A549 (cell line): Measurements from ENCODE around the gene PTPRD. TPM values are rescaled to one million over a fixed set of nuclear protein-coding genes. Genes with fewer than 3 reads are reported as not detected.

Experiments
- ATAC-seq, 2 experiments: fragments of 200-7000 bp in 1 of 2; fragments of >200 bp in 1 of 2; cut with Nextera tagmentation in 1 of 2; cut with Tn5 transposase in 1 of 2; 3 replicates each; pipeline versions ENCODE4 v1.8.0 to v1.9.1; 2018 to 2020; ENCODE audit warnings: mild to moderate bottlenecking in 1 of 2, moderate library complexity in 1 of 2
- CTCF ChIA-PET: fragments of 300-600 bp; sonication (Branson Sonifier 250); formaldehyde crosslinking; extraction: SDS; loops from one replicate; lab custom pipeline; 2021; ENCODE audit warnings: antibody characterized with exemption, inconsistent platforms; lab: Yijun Ruan, JAX
- POLR2A ChIA-PET: fragments of 350-600 bp; formaldehyde crosslinking; extraction: SDS; loops from one replicate; lab custom pipeline; 2021; ENCODE audit warnings: antibody characterized with exemption, inconsistent platforms; lab: Yijun Ruan, JAX
- DNase-seq, 2 experiments: peaks; one replicate each; pipeline versions ENCODE4 v3.0.0 to v3.0.0-alpha.2; 2011 to 2016; ENCODE audit warnings: low read depth in 1 of 2, low spot score in 1 of 2
- FAIRE-seq: peaks from 2 replicates; lab custom pipeline; 2011; peaks lifted over from hg19 to GRCh38; lab: Jason Lieb, UNC
- H3K27ac ChIP-seq, 2 experiments: fragments of >200 bp; sonication (Bioruptor Twin); formaldehyde crosslinking; 3 replicates each; pipeline ENCODE4 v1.5.1; 2016 to 2017
- H3K4me1 ChIP-seq: fragments of >200 bp; sonication (Bioruptor Twin); formaldehyde crosslinking; 3 replicates; pipeline ENCODE4 v1.6.1; 2016
- H3K4me2 ChIP-seq: fragments of >200 bp; sonication (Bioruptor Twin); formaldehyde crosslinking; 3 replicates; pipeline ENCODE4 v1.6.1; 2016
- H3K4me3 ChIP-seq: fragments of >200 bp; sonication (Bioruptor Twin); formaldehyde crosslinking; 3 replicates; pipeline ENCODE4 v1.5.1; 2016
- H3K9me3 ChIP-seq: fragments of >200 bp; sonication (Bioruptor Twin); formaldehyde crosslinking; 3 replicates; pipeline ENCODE4 v1.6.1; 2016
- BHLHE40 ChIP-seq: IDR thresholded peaks from 2 replicates; pipeline ENCODE4 v1.6.1; 2012; ENCODE audit warnings: low read depth, low read length, inconsistent platforms
- CHD4 ChIP-seq: fragments of 200-600 bp; sonication (generic); IDR thresholded peaks from 2 replicates; pipeline ENCODE4 v1.6.1; 2016; ENCODE audit warnings: antibody characterized with exemption, mild to moderate bottlenecking, borderline replicate concordance
- EHMT2 ChIP-seq: fragments of 200-600 bp; sonication (generic); IDR thresholded peaks from 2 replicates; pipeline ENCODE4 v1.6.1; 2016; ENCODE audit warnings: antibody characterized with exemption, low read depth, mild to moderate bottlenecking, moderate library complexity
- EP300 ChIP-seq, 2 experiments: fragments of >200 bp; sonication (Bioruptor Twin); formaldehyde crosslinking; IDR thresholded peaks; 2 replicates in 1 of 2; 3 replicates in 1 of 2; pipeline ENCODE4 v1.6.1; 2016 to 2017
- HEYL ChIP-seq: fragments of 250-450 bp; sonication (Bioruptor Pico); IDR thresholded peaks from 2 replicates; pipeline ENCODE4 v1.8.0; 2021; ENCODE audit warnings: mild to moderate bottlenecking, moderate library complexity
- HOXB5 ChIP-seq: fragments of 250-450 bp; sonication (Bioruptor Pico); IDR thresholded peaks from 2 replicates; pipeline ENCODE4 v1.5.0; 2020; ENCODE audit warnings: mild to moderate bottlenecking, moderate library complexity
- KDM1A ChIP-seq: fragments of 200-600 bp; sonication (generic); IDR thresholded peaks from 2 replicates; pipeline ENCODE4 v1.6.1; 2016; ENCODE audit warnings: low read depth, mild to moderate bottlenecking
- MYC ChIP-seq: IDR thresholded peaks from 2 replicates; pipeline ENCODE4 v1.6.1; 2012; ENCODE audit warnings: mild to moderate bottlenecking, inconsistent platforms, low read length, improper control_type of control experiment, borderline replicate concordance
- NPAS2 ChIP-seq: fragments of 250-450 bp; sonication (Bioruptor Pico); IDR thresholded peaks from 2 replicates; pipeline ENCODE4 v1.8.0; 2022; ENCODE audit warnings: mild to moderate bottlenecking, moderate library complexity, borderline replicate concordance
- POLR2A ChIP-seq: IDR thresholded peaks from 2 replicates; pipeline ENCODE4 v1.6.1; 2012; ENCODE audit warnings: mild to moderate bottlenecking, low read length
- RFX5 ChIP-seq: fragments of 450-650 bp; IDR thresholded peaks from 2 replicates; pipeline ENCODE4 v1.7.1; 2014; ENCODE audit warnings: antibody characterized with exemption, mild to moderate bottlenecking, moderate library complexity
- RNF2 ChIP-seq: fragments of 200-600 bp; sonication (generic); IDR thresholded peaks from 2 replicates; pipeline ENCODE4 v1.6.1; 2016; ENCODE audit warnings: low read depth, mild to moderate bottlenecking, antibody characterized with exemption, moderate library complexity, borderline replicate concordance
- TFCP2L1 ChIP-seq: fragments of 250-450 bp; sonication (Bioruptor Pico); IDR thresholded peaks from 2 replicates; pipeline ENCODE4 v1.5.0; 2021; ENCODE audit warnings: mild to moderate bottlenecking
- TP53 ChIP-seq: fragments of 250-450 bp; sonication (Bioruptor Pico); IDR thresholded peaks from 2 replicates; pipeline ENCODE4 v1.5.0; 2021; ENCODE audit warnings: mild to moderate bottlenecking, moderate library complexity
- ZC3H11A ChIP-seq: fragments of 450-650 bp; IDR thresholded peaks from 2 replicates; pipeline ENCODE4 v1.6.1; 2014; ENCODE audit warnings: antibody characterized with exemption, mild to moderate bottlenecking
- ZNF302 ChIP-seq: fragments of 250-450 bp; sonication (Bioruptor Pico); IDR thresholded peaks from 2 replicates; pipeline ENCODE4 v1.9.0; 2021; ENCODE audit warnings: inconsistent platforms, mild to moderate bottlenecking, moderate library complexity
- WGBS: methylation state at CpG from one replicate; pipeline ENCODE4 v1.1.6; 2017; ENCODE audit errors: missing lambda C conversion rate; 5-methylcytosine and 5-hydroxymethylcytosine counted together
- polyA plus RNA-seq, 4 experiments: library from polyadenylated mRNA; depleted of rRNA in 3 of 4; stranded (reverse); fragments of >200 nt; fragmentation: RNase III in 1 of 4; extraction: RNeasy Plus Mini Kit Qiagen cat#74134 plus additional on column Dnase treatment in 1 of 4; gene quantifications; 2 replicates in 3 of 4; 3 replicates in 1 of 4; pipeline ENCODE4 v1.2.3, GENCODE V29; 2011 to 2017
- TF ChIP-seq, protein P1 (sequence below): fragments of >200 bp; sonication (Bioruptor Twin); formaldehyde crosslinking; IDR thresholded peaks from 2 replicates; pipeline ENCODE4 v1.6.1; 2016
- TF ChIP-seq, protein P2 (sequence below): IDR thresholded peaks from 2 replicates; pipeline ENCODE4 v1.6.1; 2012; ENCODE audit warnings: low read depth, borderline replicate concordance
- TF ChIP-seq, protein P3 (sequence below): IDR thresholded peaks from 2 replicates; pipeline ENCODE4 v1.6.1; 2012
- TF ChIP-seq, protein P4 (sequence below): fragments of 150-350 bp; IDR thresholded peaks from 2 replicates; pipeline ENCODE4 v1.6.1; 2014; ENCODE audit warnings: low read depth, mild to moderate bottlenecking, low read length

The PTPRD gene
- polyA plus RNA-seq, 2 of the 4 experiments (the other 2 are of a cell fraction) = 0.39 to 1.3 TPM

DNA sequence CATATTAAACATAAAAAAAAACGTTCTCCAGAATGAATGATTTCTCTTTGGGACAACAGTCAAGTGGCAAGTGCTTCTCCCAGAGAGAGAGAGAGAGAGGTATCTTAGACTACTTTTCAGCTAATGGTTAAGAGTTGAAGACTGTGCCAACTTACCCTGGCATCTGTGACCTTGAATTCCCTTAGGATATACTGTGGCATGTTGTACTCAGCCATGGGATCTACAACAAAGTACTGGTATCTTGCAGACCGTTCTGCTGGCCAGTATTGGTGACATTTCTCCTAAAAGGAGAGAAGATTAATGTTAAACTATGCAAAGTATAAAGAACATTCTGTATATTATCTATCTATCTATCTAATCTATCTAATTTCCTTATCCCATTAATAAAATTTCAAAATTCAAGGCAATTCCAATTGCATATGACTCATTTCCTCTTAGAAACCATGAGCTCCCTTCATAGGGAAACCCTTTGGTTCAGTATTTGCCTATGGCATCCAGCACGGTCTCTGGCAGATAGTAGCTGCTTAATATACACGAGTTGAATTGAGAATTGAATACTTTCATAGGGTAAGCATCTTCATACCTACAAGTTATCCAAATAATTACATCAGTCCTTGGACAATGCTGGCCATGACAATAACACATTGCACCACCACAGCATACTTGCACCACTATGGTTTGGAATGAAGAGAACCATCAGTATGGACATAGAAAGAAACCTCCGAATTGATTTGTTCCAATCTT, 2273.9 kb downstream of the PTPRD start:
- WGBS = 3% methylated on average over 5 of the region's 5 CpGs
- ChIA-PET POLR2A (no interaction called here), CTCF (no interaction called here)
- DNase-seq = no peak
- Histone ChIP-seq H3K9me3 (no peaks in the 10 kb centered on the region), H3K4me3 (no peak overlapping the region), H3K4me2 (no peak overlapping the region), H3K27ac (no peak overlapping the region), H3K4me1 (no peaks in the 10 kb centered on the region)
- FAIRE-seq = no peak
- TF ChIP-seq, protein P1, sequence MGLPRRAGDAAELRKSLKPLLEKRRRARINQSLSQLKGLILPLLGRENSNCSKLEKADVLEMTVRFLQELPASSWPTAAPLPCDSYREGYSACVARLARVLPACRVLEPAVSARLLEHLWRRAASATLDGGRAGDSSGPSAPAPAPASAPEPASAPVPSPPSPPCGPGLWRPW = no peak
- TF ChIP-seq EHMT2 (no peak), ZC3H11A (no peak), TP53 (no peak), RNF2 (no peak)
- TF ChIP-seq, protein P2, sequence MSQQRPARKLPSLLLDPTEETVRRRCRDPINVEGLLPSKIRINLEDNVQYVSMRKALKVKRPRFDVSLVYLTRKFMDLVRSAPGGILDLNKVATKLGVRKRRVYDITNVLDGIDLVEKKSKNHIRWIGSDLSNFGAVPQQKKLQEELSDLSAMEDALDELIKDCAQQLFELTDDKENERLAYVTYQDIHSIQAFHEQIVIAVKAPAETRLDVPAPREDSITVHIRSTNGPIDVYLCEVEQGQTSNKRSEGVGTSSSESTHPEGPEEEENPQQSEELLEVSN = no peak
- no peak for ATAC-seq

DNA sequence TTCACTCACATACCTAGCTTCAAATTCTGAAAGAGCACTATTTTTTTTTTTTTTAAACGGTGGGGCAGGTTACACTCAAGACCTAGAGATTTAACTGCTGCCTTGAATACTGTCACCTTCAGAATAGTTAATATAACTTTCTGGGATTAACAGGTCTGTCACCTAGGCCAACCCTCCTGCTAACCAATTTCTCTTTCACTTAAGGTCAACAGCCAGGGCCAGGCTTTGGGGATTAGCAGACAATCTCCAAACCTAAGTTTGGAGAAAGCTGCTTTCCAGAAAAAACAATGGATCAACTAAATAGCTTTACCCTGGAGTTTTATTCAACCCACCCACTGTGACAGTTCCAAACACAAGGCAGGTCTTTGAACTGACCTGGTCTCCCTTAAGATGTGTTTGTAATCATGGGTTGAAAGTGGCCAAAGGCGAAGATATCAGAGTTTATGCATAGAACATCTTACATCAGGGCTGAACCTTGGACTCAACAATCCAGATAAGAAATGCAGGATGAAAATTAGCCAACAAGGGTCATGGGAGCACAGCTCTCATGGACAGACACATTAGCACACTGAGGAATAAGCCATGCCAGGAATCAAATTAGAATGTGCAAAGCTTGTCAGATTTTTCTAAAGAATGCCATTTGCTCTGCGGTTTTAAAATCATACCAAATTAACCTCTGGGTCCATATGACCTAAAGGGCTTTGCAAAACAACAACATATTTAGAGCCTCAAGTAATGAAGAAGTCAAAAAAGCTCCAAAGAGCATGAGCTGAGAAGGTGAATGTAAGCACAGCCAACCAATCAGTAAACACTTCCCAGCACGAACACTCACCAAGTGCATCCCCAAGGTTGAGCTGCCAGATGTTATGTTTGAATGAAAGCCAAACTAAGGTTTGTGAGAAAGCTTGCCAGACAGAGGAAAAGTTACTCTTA, 2274.7 kb downstream of the PTPRD start:
- ChIA-PET CTCF (no interaction called here), POLR2A (no interaction called here)
- TF ChIP-seq HOXB5 (CRISPR knock-in tag) (no peak), BHLHE40 (no peak), RFX5 (no peak), EP300 (IDR thresholded peaks at IDR 0.05) (no peak), TFCP2L1 (no peak), KDM1A (no peak), NPAS2 (CRISPR knock-in tag) (no peak), HEYL (CRISPR knock-in tag) (no peak), MYC (no peak), ZC3H11A (no peak), CHD4 (no peak), ZNF302 (no peak), POLR2A (no peak)
- TF ChIP-seq, protein P3, sequence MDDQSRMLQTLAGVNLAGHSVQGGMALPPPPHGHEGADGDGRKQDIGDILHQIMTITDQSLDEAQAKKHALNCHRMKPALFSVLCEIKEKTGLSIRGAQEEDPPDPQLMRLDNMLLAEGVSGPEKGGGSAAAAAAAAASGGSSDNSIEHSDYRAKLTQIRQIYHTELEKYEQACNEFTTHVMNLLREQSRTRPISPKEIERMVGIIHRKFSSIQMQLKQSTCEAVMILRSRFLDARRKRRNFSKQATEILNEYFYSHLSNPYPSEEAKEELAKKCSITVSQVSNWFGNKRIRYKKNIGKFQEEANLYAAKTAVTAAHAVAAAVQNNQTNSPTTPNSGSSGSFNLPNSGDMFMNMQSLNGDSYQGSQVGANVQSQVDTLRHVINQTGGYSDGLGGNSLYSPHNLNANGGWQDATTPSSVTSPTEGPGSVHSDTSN = no peak
- TF ChIP-seq, protein P4, sequence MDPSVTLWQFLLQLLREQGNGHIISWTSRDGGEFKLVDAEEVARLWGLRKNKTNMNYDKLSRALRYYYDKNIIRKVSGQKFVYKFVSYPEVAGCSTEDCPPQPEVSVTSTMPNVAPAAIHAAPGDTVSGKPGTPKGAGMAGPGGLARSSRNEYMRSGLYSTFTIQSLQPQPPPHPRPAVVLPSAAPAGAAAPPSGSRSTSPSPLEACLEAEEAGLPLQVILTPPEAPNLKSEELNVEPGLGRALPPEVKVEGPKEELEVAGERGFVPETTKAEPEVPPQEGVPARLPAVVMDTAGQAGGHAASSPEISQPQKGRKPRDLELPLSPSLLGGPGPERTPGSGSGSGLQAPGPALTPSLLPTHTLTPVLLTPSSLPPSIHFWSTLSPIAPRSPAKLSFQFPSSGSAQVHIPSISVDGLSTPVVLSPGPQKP = no peak
- TF ChIP-seq, protein P1 = no peak
- ATAC-seq (no peak), DNase-seq (no peak), FAIRE-seq (no peak)
- 3% methylated on average over 4 of the region's 4 CpGs for WGBS
- H3K4me2 ChIP-seq = no peak overlapping the region
- no peak overlapping the region for H3K27ac ChIP-seq
- no peak overlapping the region for H3K4me3 ChIP-seq
- no peaks in the 10 kb centered on the region for H3K9me3 ChIP-seq
- H3K4me1 ChIP-seq = no peaks in the 10 kb centered on the region
